SK-N-SH treated with all-trans-retinoic acid at 6 μM for 48 hours (cell line): ENCODE results near the gene SLC35F3.

Experiments
- BACH2 ChIP-seq: fragments of 250-450 bp; sonication (Bioruptor Pico); IDR thresholded peaks from 2 replicates; pipeline ENCODE4 v1.9.0; 2021; ENCODE audit warnings: mild to moderate bottlenecking, borderline replicate concordance
- CSDC2 ChIP-seq: fragments of 250-450 bp; sonication (Bioruptor Pico); IDR thresholded peaks from 2 replicates; pipeline ENCODE4 v1.5.0; 2020; ENCODE audit warnings: mild to moderate bottlenecking, moderate library complexity
- CSRNP3 ChIP-seq: fragments of 250-450 bp; sonication (Bioruptor Pico); IDR thresholded peaks from 2 replicates; pipeline ENCODE4 v1.5.1; 2021; ENCODE audit warnings: mild to moderate bottlenecking, moderate library complexity
- ESRRG ChIP-seq: fragments of 250-450 bp; sonication (Bioruptor Pico); IDR thresholded peaks from 2 replicates; pipeline ENCODE4 v1.6.1; 2021; ENCODE audit warnings: mild to moderate bottlenecking
- ISL1 ChIP-seq: fragments of 250-450 bp; sonication (Bioruptor Pico); IDR thresholded peaks from 2 replicates; pipeline ENCODE4 v2.1.2; 2022; ENCODE audit warnings: mild to moderate bottlenecking, moderate library complexity
- OSR1 ChIP-seq: fragments of 250-450 bp; sonication (Bioruptor Pico); IDR thresholded peaks from 2 replicates; pipeline ENCODE4 v1.8.0; 2022; ENCODE audit warnings: moderate library complexity, mild to moderate bottlenecking, inconsistent platforms
- PATZ1 ChIP-seq: fragments of 250-450 bp; sonication (Bioruptor Pico); IDR thresholded peaks from 2 replicates; pipeline ENCODE4 v1.8.0; 2020; ENCODE audit warnings: mild to moderate bottlenecking, moderate library complexity, borderline replicate concordance
- POU6F1 ChIP-seq: fragments of 250-450 bp; sonication (Bioruptor Pico); IDR thresholded peaks from 2 replicates; pipeline ENCODE4 v1.8.0; 2021; ENCODE audit warnings: low read depth, mild to moderate bottlenecking, moderate library complexity, borderline replicate concordance
- PPARA ChIP-seq: fragments of 250-450 bp; sonication (Bioruptor Pico); IDR thresholded peaks from 2 replicates; pipeline ENCODE4 v1.5.0; 2020; ENCODE audit warnings: mild to moderate bottlenecking, borderline replicate concordance
- RARB ChIP-seq: fragments of 250-450 bp; sonication (Bioruptor Pico); IDR thresholded peaks from 2 replicates; pipeline ENCODE4 v1.8.0; 2021; ENCODE audit warnings: mild to moderate bottlenecking, moderate library complexity
- ZC3H10 ChIP-seq: fragments of 250-450 bp; sonication (Bioruptor Pico); IDR thresholded peaks from 2 replicates; pipeline ENCODE4 v1.5.1; 2021; ENCODE audit warnings: mild to moderate bottlenecking, moderate library complexity
- ZFP3 ChIP-seq: fragments of 250-450 bp; sonication (Bioruptor Pico); IDR thresholded peaks from 2 replicates; pipeline ENCODE4 v1.5.0; 2020; ENCODE audit warnings: mild to moderate bottlenecking, moderate library complexity
- ZFP30 ChIP-seq: fragments of 450-650 bp; formaldehyde crosslinking; IDR thresholded peaks from 2 replicates; pipeline ENCODE4 v1.5.0; 2022; ENCODE audit warnings: mild to moderate bottlenecking, moderate library complexity
- ZNF8 ChIP-seq: fragments of 450-650 bp; formaldehyde crosslinking; IDR thresholded peaks from 2 replicates; pipeline ENCODE4 v1.5.0; 2020; ENCODE audit warnings: mild to moderate bottlenecking, moderate library complexity

- TF ChIP-seq BACH2 (CRISPR knock-in tag), result no peak
- no peak for TF ChIP-seq CSDC2 (CRISPR knock-in tag)
- no peak for TF ChIP-seq RARB (CRISPR knock-in tag)
- no peak for TF ChIP-seq ISL1 (CRISPR knock-in tag)
- TF ChIP-seq PPARA (CRISPR knock-in tag), result no peak
- TF ChIP-seq PATZ1 (CRISPR knock-in tag), result no peak
- no peak for TF ChIP-seq ZC3H10 (CRISPR knock-in tag)
- TF ChIP-seq ESRRG (CRISPR knock-in tag), result no peak
- no peak for TF ChIP-seq CSRNP3
- no peak for TF ChIP-seq ZFP30 (CRISPR knock-in tag)
- no peak for TF ChIP-seq ZFP3 (CRISPR knock-in tag)
- no peak for TF ChIP-seq OSR1 (CRISPR knock-in tag)
- TF ChIP-seq ZNF8, result no peak
- TF ChIP-seq POU6F1 (CRISPR knock-in tag), result no peak
Measured at GRCh38 chr1:233905416-233906051, 1.1 kb downstream of the SLC35F3 start.
